Measurements from ENCODE around the gene PDP2.

The PDP2 gene, protein sequence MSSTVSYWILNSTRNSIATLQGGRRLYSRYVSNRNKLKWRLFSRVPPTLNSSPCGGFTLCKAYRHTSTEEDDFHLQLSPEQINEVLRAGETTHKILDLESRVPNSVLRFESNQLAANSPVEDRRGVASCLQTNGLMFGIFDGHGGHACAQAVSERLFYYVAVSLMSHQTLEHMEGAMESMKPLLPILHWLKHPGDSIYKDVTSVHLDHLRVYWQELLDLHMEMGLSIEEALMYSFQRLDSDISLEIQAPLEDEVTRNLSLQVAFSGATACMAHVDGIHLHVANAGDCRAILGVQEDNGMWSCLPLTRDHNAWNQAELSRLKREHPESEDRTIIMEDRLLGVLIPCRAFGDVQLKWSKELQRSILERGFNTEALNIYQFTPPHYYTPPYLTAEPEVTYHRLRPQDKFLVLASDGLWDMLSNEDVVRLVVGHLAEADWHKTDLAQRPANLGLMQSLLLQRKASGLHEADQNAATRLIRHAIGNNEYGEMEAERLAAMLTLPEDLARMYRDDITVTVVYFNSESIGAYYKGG

DNA sequence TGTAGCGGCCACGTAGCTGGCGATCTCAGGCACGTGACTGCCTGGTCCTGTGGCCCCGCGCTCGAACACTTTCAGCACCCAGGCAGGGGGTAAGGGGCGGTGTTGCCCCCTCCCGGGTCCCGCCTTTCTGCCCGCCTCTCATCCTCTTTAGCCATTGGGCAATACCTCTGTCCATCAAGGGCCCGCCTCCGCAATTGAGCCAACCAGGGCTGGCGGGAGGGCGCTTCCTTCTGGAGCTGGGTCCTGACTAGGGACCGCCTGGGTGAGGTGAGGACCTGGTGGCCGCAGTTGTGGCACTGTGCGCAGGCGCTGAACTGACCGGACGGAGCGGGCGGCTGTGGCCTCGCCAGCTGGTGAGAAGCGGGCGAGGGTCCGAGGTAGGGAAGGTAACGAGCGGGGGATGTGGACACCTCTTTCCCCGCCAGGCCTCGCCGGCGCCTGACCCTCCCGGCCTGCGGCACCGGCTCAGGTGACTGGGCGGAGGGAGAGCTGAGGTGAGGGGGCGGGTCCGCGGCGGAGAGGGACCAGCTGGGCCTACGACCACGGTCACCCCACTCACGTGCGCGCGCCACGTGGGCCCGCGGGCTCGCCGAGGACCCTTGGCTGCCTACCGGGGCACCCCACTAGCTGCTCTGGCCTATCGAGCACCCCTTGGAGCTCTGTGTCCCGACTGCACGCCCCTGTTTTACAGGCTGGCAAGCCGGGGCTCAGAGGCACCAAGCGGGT is at the start of gene PDP2:
Gene PDP2 (plus strand): TSS at position 228 of the 726 bp plus-strand sequence. CDS start 3,770 bp downstream, outside the sequence.
- peak; percentile 95 for DNase-seq

DNA sequence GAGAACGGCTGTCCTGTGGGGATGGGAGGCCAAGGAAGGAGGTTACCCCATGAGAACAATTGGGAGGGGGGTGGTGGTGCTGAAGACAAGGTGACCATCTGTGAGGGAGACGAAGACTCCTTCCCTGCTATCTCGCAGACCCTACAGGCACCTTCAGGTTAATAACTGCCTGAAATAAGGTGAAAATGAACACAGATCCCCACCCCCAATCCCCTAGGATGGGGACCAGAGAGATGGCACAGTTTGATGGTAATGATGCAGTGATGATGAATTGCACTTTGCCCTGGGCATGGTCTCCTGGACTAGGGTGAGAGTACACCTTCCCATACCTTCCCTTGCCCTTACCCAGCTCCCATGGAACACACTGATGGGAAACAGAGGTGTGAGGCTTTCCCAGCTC is 48.1 kb upstream of the PDP2 start:
- DNase-seq: no peak

DNA sequence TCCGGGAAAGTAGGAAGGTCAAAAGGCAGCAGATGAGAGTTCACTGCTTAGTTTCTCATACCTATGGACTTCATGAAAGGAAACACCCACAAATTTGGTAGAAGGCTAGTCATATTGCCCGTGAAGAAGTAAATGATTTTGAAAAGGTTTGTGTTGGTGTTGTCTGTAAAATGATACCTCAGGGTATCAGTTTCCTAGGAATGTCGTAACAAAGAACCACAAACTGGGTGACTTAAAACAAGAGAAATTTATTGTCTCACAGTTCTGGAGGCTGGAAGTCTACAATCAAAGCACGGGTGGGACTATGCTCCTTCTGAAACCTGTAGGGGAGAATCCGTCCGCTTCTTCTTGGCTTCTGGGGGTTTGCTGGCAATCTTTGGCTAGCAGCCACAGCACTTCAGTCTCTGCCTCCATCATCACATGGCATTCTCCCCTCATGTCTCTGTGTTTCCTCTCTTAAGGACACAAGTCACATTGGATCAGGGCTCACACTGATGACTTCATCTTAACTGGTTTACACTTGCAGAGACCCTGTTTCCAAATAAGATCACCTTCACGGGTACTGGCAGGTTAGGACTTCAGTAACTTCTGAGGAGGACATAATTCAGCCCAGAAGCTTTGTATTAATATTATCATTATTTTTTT is 47.5 kb upstream of the PDP2 start:
- no peak for DNase-seq

DNA sequence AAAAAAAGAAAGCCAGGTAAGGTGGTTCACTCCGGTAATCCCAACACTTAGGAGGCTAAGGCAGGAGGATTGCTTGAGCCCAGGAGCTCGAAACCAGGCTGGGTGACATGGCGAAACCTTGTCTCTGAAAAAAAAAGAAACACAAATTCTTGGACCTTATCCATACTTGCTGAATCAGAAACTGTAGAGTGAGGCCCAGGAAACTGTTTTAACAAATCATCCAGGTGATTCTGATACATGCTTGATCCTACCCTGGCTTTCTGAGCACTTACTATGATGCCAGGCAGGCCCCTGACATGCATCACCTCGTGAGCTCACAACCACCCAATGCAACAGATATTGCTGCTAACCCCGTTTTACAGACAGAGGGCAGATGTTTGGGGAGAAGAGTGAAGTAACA is 45.6 kb upstream of the PDP2 start:
- DNase-seq: no peak

DNA sequence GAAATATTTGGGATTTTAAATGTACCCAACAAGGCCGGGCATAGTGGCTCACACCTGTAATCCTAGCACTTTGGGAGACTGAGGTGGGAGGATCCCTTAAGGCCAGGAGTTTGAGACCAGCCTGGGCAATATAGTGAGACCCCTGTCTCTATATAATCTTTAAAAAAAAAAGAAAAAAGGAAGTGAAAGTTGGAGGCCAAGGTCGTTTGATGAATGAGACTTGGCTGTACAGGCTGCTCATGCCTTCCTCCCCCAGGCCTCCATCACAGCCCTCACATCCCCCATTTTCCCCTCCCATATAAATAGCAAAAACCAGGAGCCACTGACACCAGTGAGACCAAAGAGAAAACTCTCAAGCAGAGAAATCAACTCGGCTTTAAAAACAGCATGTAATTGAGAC is 39.4 kb upstream of the PDP2 start:
- DNase-seq: no peak

DNA sequence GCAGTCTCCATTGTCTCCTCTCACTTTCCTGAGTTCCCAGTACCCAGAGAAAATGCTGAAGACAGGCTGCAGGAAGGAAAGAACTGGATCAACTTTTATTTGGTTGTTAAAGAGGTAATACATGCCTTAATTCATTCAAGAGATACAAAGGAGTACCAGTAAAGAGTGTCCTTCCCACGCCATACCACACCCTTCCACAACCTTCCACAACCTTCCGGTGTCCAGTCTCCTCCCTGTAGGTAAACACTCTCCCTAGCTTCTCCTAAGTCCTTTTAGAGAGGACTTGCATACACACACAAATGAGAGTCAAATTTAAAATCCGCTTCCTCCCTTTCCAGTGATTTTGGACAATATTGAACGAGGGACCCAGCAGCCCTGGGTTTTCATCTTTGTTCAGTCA is 38.9 kb upstream of the PDP2 start:
- no peak for DNase-seq

DNA sequence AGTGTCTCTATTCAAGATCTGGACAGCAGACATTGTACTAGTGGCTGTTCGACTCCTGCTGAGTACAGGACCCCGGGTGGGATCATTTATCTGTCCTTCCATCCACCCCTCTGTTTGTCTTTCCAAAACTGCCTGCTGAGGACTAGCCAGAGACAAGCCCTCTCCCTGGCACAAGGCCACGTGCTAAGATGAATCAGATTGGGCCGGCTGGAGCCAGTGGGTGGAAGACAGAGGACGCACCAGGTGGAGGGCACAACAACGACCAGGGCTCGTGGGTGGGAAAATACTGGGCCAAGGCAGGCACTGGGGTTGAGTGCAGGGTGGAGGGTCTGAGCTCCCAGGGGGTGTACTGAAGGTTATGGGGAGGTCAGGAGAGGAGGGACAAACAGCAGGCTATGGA is 37.5 kb upstream of the PDP2 start:
- DNase-seq: peak; percentile 28

DNA sequence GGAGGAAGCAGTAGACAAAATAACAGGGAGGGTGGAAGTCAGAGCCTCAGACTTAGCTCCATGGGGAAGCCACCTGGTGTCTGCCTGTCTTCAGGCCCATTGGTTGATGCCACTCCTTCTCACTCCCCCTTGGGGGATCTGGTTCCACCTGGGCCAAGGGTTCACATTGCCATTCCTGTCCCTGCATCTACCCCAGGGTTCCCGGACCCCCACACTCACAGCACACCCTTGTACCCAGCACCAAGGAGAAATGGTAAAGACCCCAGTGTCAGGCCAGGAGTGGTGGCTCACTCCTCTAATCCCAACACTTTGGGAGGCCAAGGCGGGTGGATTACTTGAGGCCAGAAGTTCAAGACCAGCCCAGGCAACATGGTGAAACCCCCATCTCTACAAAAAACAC is 37.1 kb upstream of the PDP2 start:
- no peak for DNase-seq

DNA sequence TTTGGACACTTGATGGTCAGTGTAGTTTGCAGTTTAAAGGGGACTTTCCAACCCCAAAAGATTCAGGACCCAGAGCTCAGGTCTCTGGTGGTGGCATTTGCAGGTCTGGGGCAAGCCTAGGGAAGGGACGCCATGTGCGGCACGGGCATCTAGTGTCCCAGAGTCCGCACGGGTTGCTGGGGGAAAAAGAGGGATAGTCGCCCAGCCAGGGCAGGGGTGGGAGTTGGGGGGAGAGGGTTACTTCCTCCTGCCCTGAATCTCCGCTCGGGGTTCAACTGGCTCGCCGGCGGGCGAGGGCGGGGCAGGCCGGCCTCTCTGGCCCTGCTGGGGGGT is 36.3 kb upstream of the PDP2 start:
- no peak for DNase-seq

DNA sequence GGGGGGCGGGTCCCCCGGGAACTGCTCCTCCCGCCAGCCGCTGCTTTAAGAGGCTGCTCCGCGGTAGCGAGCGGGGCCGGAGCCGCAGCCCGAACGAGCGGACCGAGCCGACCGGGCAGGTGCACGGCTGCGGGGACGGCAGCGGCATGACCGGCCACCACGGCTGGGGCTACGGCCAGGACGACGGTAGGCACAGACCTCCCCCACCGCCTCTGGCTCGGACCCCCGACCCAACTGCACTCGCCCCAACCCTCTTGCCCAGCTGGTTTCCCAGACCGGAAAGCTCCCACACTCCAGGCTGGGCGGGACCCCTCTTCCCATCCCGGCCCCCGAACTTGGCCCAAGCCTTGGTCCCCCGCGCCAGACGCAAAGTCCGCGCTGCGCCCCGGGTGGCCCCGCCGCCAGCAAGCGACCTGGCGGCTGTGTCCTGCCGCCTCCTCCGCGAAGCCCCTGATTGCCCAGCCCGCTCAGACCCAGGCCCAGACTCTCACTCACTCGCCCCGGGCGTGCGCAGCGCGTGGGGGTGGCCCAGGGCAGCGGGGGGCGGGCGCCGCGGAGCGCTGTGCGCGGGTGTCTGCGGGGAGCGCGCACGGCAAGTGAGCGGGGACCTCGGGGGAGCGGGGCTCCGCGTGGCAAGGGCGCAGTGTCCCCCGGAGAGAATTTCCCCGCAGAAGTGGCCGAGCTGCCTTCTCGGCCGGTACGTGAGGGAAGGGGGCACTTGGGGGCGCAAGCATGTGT is 35.8 kb upstream of the PDP2 start, which contains the start of gene CA7:
Gene CA7 (plus strand): TSS at position 73 of the 738 bp plus-strand sequence. CDS start 74 bp downstream, at position 147.
- no peak for DNase-seq

DNA sequence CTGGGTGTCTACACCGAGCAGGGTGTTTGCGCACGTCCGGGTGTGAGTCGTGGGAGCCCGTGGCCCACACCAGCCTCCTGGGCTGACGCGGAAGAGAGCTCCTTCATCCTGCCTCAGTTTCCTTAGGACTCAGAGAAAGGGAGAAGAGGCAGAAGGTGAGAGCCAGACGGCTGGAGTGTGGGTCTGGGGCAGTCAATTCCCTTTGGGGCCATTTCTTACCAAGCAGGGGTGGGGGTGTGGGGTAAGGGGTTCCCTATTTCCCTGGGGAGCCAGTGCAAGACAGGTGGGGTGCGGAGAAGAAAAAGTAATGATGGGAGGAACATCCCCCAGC is 35.3 kb upstream of the PDP2 start:
- no peak for DNase-seq

DNA sequence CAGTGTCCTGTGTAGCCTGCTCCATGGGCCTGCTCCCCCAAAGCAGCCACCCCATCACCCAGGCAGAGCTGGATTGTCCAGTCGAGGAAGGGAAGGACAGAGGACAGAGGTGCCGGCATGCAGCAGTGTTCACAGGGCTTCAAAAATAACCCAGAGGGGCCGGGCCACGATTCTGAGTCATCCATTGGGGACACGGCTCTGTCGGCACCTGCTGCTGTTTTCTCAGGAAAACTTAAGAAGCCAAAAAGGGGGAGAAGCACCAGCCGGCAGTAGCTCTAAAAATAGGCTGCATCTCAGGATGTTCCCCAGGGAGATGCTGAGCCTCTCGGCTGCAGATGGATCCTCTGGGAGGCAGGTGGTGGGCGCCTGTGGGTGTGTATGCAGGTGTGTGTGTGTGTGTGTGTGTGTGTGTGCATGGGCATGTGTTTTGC is 34.5 kb upstream of the PDP2 start:
- peak; percentile 17 for DNase-seq

DNA sequence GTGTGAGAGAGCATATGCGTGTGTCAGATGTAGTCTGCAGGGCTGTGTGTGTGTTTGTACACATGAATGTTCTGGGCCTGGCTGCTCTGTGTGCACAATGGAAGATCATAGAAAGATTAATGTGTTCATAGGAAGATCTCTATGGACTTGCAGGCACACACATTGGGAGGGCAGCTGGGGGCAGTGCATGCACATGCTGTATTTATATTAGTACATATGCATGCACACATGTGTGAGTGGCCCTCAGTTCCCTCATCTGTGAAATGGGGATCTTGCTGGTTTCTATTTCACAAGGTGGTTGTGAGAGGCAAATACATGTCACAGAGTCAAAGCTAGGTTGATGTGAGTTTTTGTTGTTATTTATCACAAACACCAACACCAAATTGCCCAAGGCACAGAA is 34.0 kb upstream of the PDP2 start:
- DNase-seq: no peak

DNA sequence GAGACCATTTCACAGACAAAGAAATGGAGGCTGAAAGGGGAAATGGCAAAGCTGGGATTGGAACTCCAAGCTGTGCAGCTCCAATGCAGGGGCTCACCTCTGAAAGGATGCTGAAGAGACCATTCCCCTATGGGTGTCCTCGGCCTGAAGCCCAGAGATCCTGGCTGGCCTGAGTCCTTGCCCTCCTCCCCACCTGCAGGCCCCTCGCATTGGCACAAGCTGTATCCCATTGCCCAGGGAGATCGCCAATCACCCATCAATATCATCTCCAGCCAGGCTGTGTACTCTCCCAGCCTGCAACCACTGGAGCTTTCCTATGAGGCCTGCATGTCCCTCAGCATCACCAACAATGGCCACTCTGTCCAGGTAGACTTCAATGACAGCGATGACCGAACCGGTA is 33.5 kb upstream of the PDP2 start:
- no peak for DNase-seq

DNA sequence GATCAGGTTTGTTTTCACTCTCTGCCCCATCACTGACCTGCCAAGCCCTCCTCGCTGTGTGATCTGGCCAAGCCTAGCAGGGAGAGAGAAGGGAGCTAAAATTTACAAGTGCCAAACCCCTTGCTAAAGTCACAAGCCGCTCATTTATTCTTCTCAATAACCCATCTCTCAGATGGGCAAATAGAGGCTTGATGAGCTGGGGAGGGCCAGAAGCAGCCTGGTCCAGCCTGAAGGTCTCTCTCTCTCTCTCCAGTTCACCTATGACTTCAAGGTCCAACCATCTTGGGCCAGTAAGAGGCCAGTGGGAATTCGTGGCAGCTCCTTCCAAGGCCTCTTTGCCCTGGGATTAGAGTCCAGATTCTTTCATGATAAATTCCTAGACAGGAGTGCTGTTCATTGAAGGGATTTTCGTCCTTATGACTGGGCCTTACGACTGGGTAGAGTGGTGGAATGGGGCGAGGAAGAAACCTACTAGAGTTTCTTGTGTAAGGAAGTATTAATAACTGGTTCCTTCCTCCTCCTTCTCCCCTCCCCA is 32.7 kb upstream of the PDP2 start:
- DNase-seq: no peak

DNA sequence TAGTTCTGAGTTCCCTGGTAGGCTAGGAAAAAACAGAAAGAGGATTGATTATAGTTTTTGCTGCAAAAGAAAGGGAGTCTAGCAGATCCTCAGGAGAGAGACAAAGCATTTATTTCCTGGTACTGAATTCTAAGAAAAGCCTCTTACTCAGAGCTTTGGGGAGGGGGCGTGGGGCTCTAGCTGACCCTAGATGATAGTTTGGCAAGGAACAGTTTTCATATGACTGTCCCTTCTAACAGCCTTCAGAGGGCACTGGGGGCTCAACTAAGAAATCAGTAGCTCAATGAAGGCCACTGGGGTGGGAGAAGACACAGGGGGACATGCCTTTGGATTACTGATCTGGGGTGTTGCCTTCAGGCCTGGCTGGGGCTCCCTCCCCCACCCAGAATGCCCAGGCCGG is 32.1 kb upstream of the PDP2 start:
- no peak for DNase-seq

DNA sequence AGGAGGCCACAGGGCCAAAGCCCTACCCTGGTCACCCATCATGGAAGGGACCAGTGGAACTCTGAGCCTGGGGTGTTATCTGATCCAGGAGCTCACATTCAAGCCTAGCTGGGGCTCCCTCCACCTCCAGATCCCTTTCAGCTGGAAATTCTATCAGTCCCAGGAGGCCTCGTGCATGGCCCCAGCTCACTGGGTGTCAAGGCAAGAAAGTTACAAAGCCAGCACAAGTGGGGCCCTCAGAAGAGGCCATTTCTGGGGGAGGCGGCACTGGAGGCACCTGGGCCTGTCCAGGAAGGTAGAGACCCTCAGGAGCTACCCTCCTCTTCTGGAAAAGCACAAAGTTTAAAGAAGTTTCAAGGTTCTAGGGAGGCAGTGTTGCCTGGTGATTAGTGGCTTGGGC is 31.3 kb upstream of the PDP2 start:
- DNase-seq: no peak

DNA sequence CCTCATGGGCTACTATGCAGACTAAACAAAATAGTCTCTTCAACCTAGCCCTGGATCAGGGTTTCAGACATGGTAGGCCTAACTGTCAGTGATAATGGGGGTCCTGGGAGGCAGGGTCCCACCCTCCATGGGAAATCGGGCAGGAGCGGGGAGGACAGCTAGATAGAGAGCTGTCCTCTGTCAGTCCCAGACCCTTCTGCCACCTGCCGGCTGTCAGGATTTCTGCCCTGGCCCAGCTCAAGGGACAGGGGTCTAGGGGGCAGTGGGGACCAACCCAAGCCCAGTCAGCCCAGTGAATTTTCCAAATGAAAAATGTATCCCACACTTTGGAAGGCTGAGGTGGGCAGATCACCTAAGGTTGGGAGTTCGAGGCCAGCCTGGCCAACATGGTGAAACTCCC is 30.8 kb upstream of the PDP2 start:
- DNase-seq: no peak

DNA sequence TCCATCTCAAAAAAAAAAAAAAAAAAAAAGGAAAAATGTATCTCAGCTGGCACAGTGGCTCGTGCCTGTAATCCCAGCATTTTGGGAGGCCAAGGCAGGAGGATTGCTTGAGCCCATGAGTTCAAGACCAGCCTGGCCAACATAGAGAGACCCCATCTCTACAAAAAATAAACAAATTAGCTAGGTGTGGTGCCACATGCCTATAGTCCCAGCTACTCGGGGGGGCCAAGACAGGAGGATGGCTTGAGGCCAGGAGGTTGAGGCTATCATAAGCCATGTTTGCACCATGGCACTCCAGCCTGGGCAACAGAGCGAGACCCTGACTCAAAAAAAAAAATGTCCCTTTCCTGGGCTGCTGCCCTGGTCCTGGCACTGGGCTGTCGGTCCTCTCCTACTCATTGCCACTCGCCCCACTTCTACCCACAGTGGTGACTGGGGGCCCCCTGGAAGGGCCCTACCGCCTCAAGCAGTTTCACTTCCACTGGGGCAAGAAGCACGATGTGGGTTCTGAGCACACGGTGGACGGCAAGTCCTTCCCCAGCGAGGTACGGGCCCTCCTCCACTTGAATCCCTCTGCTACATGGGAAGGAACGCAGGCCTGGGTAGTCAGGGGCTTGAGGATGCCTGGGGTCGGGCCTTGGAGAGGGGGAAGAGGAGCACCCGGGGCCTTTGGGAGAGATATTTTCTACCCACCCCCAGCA is 30.1 kb upstream of the PDP2 start:
- no peak for DNase-seq

DNA sequence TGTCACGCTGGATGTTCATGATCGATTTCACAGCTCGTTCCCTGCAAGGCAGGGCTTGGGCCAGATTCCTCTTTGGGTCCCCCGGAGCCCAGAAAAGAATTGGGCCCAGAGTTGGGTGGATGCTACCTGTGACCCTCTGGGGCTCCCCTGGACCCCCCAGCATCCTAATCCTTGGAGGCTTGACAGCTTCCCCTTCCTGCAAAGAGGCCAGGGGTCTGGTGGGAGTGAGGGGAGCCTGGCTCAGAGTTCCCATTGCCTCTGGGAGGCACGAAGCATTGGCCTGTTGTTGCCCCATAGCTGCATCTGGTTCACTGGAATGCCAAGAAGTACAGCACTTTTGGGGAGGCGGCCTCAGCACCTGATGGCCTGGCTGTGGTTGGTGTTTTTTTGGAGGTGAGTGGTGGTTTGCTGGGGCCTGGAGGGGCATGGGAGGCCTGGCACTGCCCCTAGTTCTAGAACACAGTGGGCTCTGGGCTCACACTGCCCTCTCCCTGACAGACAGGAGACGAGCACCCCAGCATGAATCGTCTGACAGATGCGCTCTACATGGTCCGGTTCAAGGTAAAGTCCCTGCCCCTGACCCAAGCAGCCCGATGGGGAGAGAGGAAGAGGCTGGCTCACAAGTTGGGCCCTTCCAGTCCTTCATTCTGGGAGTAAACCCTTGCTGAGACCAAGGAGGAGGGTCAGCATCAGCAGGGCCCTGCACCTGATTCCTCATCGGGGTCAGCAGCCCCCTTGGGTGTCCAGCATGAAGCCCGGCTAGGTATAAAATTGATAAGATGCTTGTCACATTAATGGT is 28.9 kb upstream of the PDP2 start:
- DNase-seq: no peak
